SU-DHL-6 (cell line): ENCODE results near the gene SYT8.

ENCODE experiments used
- H2AFZ ChIP-seq: fragments of 200-600 bp; sonication (generic); 2 replicates; pipeline ENCODE4 v1.6.1; 2014; ENCODE audit warnings: low read depth, mild to moderate bottlenecking, moderate library complexity, mixed read lengths, antibody characterized with exemption, low read length; ENCODE audit not compliant: severe bottlenecking
- H3F3A ChIP-seq: fragments of 200-600 bp; shearing (Covaris generic); 2 replicates; pipeline ENCODE4 v1.6.0; 2016; ENCODE audit warnings: antibody characterized with exemption, mild to moderate bottlenecking; ENCODE audit not compliant: insufficient read depth
- H3K27ac ChIP-seq: fragments of 200-600 bp; sonication (generic); 2 replicates; pipeline ENCODE4 v1.5.1; 2016; ENCODE audit warnings: low read depth, mild to moderate bottlenecking, low read length, moderate library complexity, mixed read lengths
- H3K27me3 ChIP-seq: fragments of 200-600 bp; sonication (generic), shearing (Covaris generic); 2 replicates; pipeline ENCODE4 v1.6.0; 2014; ENCODE audit warnings: mild to moderate bottlenecking, low read length
- H3K36me3 ChIP-seq: fragments of 200-600 bp; sonication (generic); 2 replicates; pipeline ENCODE4 v1.6.1; 2014; ENCODE audit warnings: mild to moderate bottlenecking, low read length, mixed read lengths
- H3K4me2 ChIP-seq: fragments of 300-600, 200-600 bp; shearing (Covaris generic), sonication (generic); 2 replicates; pipeline ENCODE4 v1.6.0; 2014; ENCODE audit warnings: low read length, low read depth, mild to moderate bottlenecking; ENCODE audit not compliant: poor library complexity, severe bottlenecking
- H3K4me3 ChIP-seq: fragments of 200-600 bp; sonication (generic); 2 replicates; pipeline ENCODE4 v1.5.1; 2014; ENCODE audit warnings: antibody characterized with exemption, low read length, mild to moderate bottlenecking, mixed read lengths; ENCODE audit not compliant: insufficient read depth, poor library complexity, severe bottlenecking
- H3K79me2 ChIP-seq: fragments of 200-600 bp; sonication (generic); 2 replicates; pipeline ENCODE4 v1.6.1; 2014; ENCODE audit warnings: mild to moderate bottlenecking, low read length, moderate library complexity; ENCODE audit not compliant: insufficient read depth
- H3K9ac ChIP-seq: fragments of 200-600 bp; sonication (generic); 2 replicates; pipeline ENCODE4 v1.7.0; 2014; ENCODE audit warnings: mild to moderate bottlenecking, low read length
- H3K9me2 ChIP-seq: fragments of 200-600 bp; sonication (generic); replicated peaks from 2 replicates; pipeline ENCODE4 v1.6.1; 2014; ENCODE audit warnings: low read length; ENCODE audit not compliant: insufficient read depth
- H3K9me3 ChIP-seq: fragments of 200-600 bp; sonication (generic); 2 replicates; pipeline ENCODE4 v1.6.1; 2014; ENCODE audit warnings: low read length, mixed read lengths; ENCODE audit not compliant: insufficient read depth
- H4K20me1 ChIP-seq: fragments of 200-600 bp; sonication (generic); 2 replicates; pipeline ENCODE4 v1.6.1; 2014; ENCODE audit warnings: low read depth, mild to moderate bottlenecking, antibody characterized with exemption, low read length, moderate library complexity, mixed read lengths
- CTCF ChIP-seq: fragments of 200-600 bp; sonication (generic); IDR thresholded peaks from one replicate; pipeline ENCODE4 v1.5.1; 2017; ENCODE audit warnings: antibody characterized with exemption, mild to moderate bottlenecking, low read length, moderate library complexity; ENCODE audit not compliant: insufficient read depth, poor library complexity, severe bottlenecking
- EZH2phosphoT487 ChIP-seq: fragments of 200-600 bp; sonication (generic), shearing (Covaris generic); conservative IDR thresholded peaks from 2 replicates; pipeline ENCODE4 v1.6.1; 2018; ENCODE audit warnings: mild to moderate bottlenecking, antibody characterized with exemption, low read length, moderate library complexity, mixed read lengths

The SYT8 gene

DNA sequence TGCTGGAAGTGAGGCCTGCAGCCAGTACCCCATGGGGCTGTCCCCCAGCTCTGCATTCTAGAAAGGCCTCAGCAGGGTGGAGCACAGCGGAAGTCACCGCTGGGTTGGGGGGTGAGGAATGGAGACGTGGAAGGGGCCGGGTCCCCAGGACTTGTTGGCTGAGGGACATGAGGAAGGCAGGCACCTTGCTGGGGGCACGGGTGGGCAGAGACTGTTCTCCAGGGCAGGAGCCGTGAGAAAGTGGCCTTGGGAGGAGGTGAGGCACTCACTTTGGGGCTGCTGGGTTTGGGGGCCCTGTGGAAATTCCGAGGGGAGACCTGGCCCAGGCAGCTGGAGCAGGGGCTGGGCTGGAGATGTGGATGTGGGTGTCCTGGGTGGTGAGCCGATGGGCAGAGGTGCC is 9.0 kb downstream of the SYT8 start:
- Histone ChIP-seq H3K4me2 (no peak overlapping the region), H3F3A (0 out of 2 replicates have a peak, but pooled peaks cover 4% of the 10 kb centered on the region), H3K9me2 (no peaks in the 10 kb centered on the region), H3K4me3 (no peak overlapping the region), H3K79me2 (no peaks in the 10 kb centered on the region), H3K36me3 (no peaks in the 10 kb centered on the region), H3K27me3 (no peaks in the 10 kb centered on the region), H3K9ac (no peak overlapping the region), H2AFZ (no peak overlapping the region), H3K9me3 (no peaks in the 10 kb centered on the region), H4K20me1 (no peaks in the 10 kb centered on the region), H3K27ac (no peak overlapping the region)
- TF ChIP-seq CTCF (no peak), EZH2phosphoT487 (no peak)

GRCh38 chr11:1844221-1845094 is 9.7 kb downstream of the SYT8 start:
- Histone ChIP-seq H4K20me1 (no peaks in the 10 kb centered on the region), H3F3A (0 out of 2 replicates have a peak, but pooled peaks cover 4% of the 10 kb centered on the region), H2AFZ (no peak overlapping the region), H3K9me2 (no peaks in the 10 kb centered on the region), H3K4me3 (no peak overlapping the region), H3K27me3 (no peaks in the 10 kb centered on the region), H3K27ac (no peak overlapping the region), H3K79me2 (no peaks in the 10 kb centered on the region), H3K9ac (no peak overlapping the region), H3K4me2 (no peak overlapping the region), H3K9me3 (no peaks in the 10 kb centered on the region), H3K36me3 (no peaks in the 10 kb centered on the region)
- TF ChIP-seq EZH2phosphoT487 (no peak), CTCF (no peak)

DNA sequence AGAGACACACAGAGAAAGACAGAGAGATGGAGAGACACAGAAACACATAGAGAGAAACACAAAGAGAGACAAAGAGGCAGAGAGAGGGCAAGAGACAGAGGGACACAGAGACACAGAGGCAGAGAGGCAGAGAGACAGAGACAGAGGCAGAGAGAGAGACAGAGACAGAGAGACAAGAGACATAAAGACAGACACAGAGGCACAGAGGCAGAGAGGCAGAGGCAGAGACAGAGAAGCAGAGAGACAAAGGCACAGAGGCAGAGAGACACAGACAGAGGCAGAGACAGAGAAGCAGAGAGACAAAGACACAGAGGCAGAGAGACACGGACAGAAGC is 10.3 kb downstream of the SYT8 start:
- 0 out of 2 replicates have a peak, but pooled peaks cover 4% of the 10 kb centered on the region for H3F3A ChIP-seq
- H3K9ac ChIP-seq = no peak overlapping the region
- H2AFZ ChIP-seq = no peak overlapping the region
- H3K4me3 ChIP-seq = no peak overlapping the region
- H3K79me2 ChIP-seq = no peaks in the 10 kb centered on the region
- TF ChIP-seq EZH2phosphoT487 (no peak), CTCF (no peak)
- H3K27ac ChIP-seq = no peak overlapping the region
- H3K27me3 ChIP-seq = no peaks in the 10 kb centered on the region
- H3K9me3 ChIP-seq = no peaks in the 10 kb centered on the region
- H3K9me2 ChIP-seq = no peaks in the 10 kb centered on the region
- no peaks in the 10 kb centered on the region for H4K20me1 ChIP-seq
- no peak overlapping the region for H3K4me2 ChIP-seq
- no peaks in the 10 kb centered on the region for H3K36me3 ChIP-seq
